ENCODE measurements around the gene CEP126.

CEP126 gene

GRCh38 chr11:101914738-101915426, at the start of gene CEP126:
Gene CEP126, plus strand, starts transcription at chr11:101915010. Its CDS starts 275 bp downstream, at chr11:101915285.
- DNase-seq: peak; percentile 91 to 98

GRCh38 chr11:101866619-101867491, 48.0 kb upstream of the CEP126 start:
- DNase-seq: no peak

- no peak for DNase-seq
Observed at GRCh38 chr11:101867951-101868350, 46.9 kb upstream of the CEP126 start.

- no peak for DNase-seq
Observed at GRCh38 chr11:101870510-101870909, 44.3 kb upstream of the CEP126 start.

GRCh38 chr11:101872171-101872882, 42.5 kb upstream of the CEP126 start:
- DNase-seq: no peak

- DNase-seq: no peak
Observed at GRCh38 chr11:101880222-101880621, 34.6 kb upstream of the CEP126 start.

- DNase-seq: no peak
Observed at GRCh38 chr11:101881586-101881985, 33.2 kb upstream of the CEP126 start.

GRCh38 chr11:101885631-101886030, 29.2 kb upstream of the CEP126 start:
- no peak for DNase-seq

- DNase-seq: no peak
Observed at GRCh38 chr11:101889767-101890166, 25.0 kb upstream of the CEP126 start.

- no peak for DNase-seq
Observed at GRCh38 chr11:101894505-101894904, 20.3 kb upstream of the CEP126 start.

- DNase-seq: no peak
Observed at GRCh38 chr11:101907815-101908214, 7.0 kb upstream of the CEP126 start.

- DNase-seq: no peak
Observed at GRCh38 chr11:101909087-101909486, 5.7 kb upstream of the CEP126 start.

GRCh38 chr11:101912823-101913284, 2.0 kb upstream of the CEP126 start:
- no peak for DNase-seq

- no peak for DNase-seq
Observed at GRCh38 chr11:101913656-101914055, 1.2 kb upstream of the CEP126 start.

GRCh38 chr11:101914341-101914737, 471 bp upstream of the CEP126 start:
- DNase-seq: no peak

GRCh38 chr11:101915791-101916291, 1.0 kb downstream of the CEP126 start:
- peak in 1 of 2 experiments; percentile 3 for DNase-seq

- DNase-seq: no peak
Observed at GRCh38 chr11:101916422-101916821, 1.6 kb downstream of the CEP126 start, which contains the start of gene ANGPTL5. Gene ANGPTL5, minus strand, starts transcription at chr11:101916522. Its CDS starts 8,613 bp downstream, at chr11:101907909.

- DNase-seq: no peak
Observed at GRCh38 chr11:101917226-101917625, 2.4 kb downstream of the CEP126 start.

- no peak for DNase-seq
Observed at GRCh38 chr11:101920992-101921391, 6.2 kb downstream of the CEP126 start.

- DNase-seq: no peak
Observed at GRCh38 chr11:101923554-101923953, 8.7 kb downstream of the CEP126 start.

GRCh38 chr11:101929294-101929915, 14.6 kb downstream of the CEP126 start:
- DNase-seq: no peak

- no peak for DNase-seq
Observed at GRCh38 chr11:101931692-101932091, 16.9 kb downstream of the CEP126 start.
